ENCODE results near the gene POC1A.

POC1A gene

GRCh38 chr3:52193065-52193464 is 38.8 kb upstream of the POC1A start:
- no peak for TF ChIP-seq CTCF (IDR thresholded peaks at IDR 0.05; ENCODE audit: extremely low read depth, insufficient read depth, missing control alignments)
- DNase-seq (ENCODE audit: low spot score) = no peak
- in situ Hi-C loops (cut with MboI; ENCODE audit: low pct_unique_long_range_greater_than_20kb, low sequenced_read_pairs, unreplicated experiment) = no loop called here

- in situ Hi-C loops (cut with MboI; ENCODE audit: low pct_unique_long_range_greater_than_20kb, low sequenced_read_pairs, unreplicated experiment) = no loop called here
- TF ChIP-seq CTCF (IDR thresholded peaks at IDR 0.05; ENCODE audit: extremely low read depth, insufficient read depth, missing control alignments) = no peak
- no peak for DNase-seq (ENCODE audit: low spot score)
Measured at GRCh38 chr3:52191663-52192062, 37.4 kb upstream of the POC1A start.

- DNase-seq (ENCODE audit: low spot score) = no peak
- in situ Hi-C loops (cut with MboI; ENCODE audit: low pct_unique_long_range_greater_than_20kb, low sequenced_read_pairs, unreplicated experiment) = no loop called here
- no peak for TF ChIP-seq CTCF (IDR thresholded peaks at IDR 0.05; ENCODE audit: extremely low read depth, insufficient read depth, missing control alignments)
Measured at GRCh38 chr3:52190294-52191074, 36.3 kb upstream of the POC1A start.

GRCh38 chr3:52188556-52188955 is 34.3 kb upstream of the POC1A start:
- in situ Hi-C loops (cut with MboI; ENCODE audit: low pct_unique_long_range_greater_than_20kb, low sequenced_read_pairs, unreplicated experiment) = no loop called here
- no peak for TF ChIP-seq CTCF (IDR thresholded peaks at IDR 0.05; ENCODE audit: extremely low read depth, insufficient read depth, missing control alignments)
- no peak for DNase-seq (ENCODE audit: low spot score)

GRCh38 chr3:52186729-52187128 is 32.5 kb upstream of the POC1A start:
- DNase-seq (ENCODE audit: low spot score) = no peak
- in situ Hi-C loops (cut with MboI; ENCODE audit: low pct_unique_long_range_greater_than_20kb, low sequenced_read_pairs, unreplicated experiment) = no loop called here
- no peak for TF ChIP-seq CTCF (IDR thresholded peaks at IDR 0.05; ENCODE audit: extremely low read depth, insufficient read depth, missing control alignments)

- in situ Hi-C loops (cut with MboI; ENCODE audit: low pct_unique_long_range_greater_than_20kb, low sequenced_read_pairs, unreplicated experiment) = no loop called here
- DNase-seq (ENCODE audit: low spot score) = no peak
- no peak for TF ChIP-seq CTCF (IDR thresholded peaks at IDR 0.05; ENCODE audit: extremely low read depth, insufficient read depth, missing control alignments)
Measured at GRCh38 chr3:52185837-52186236, 31.6 kb upstream of the POC1A start.
